GM06990 (cell line): ENCODE data around the gene ARHGEF37.

Source experiments
- DNase-seq: peaks from one replicate; pipeline ENCODE4 v3.0.0-alpha.2; 2011; ENCODE audit not compliant: insufficient read length; ENCODE audit errors: extremely low read depth
- H3K27me3 ChIP-seq: replicated peaks from 2 replicates; pipeline ENCODE4 v1.6.0; 2011; ENCODE audit warnings: low read length; ENCODE audit not compliant: control insufficient read depth, insufficient read depth
- H3K36me3 ChIP-seq: 2 replicates; pipeline ENCODE4 v1.5.1; 2011; ENCODE audit warnings: low read length; ENCODE audit not compliant: control insufficient read depth, insufficient read depth
- H3K4me3 ChIP-seq: replicated peaks from 2 replicates; pipeline ENCODE4 v1.5.1; 2011; ENCODE audit warnings: low read depth, mild to moderate bottlenecking, control low read depth, low read length
- TF ChIP-seq, protein P1 (sequence below): IDR thresholded peaks from 2 replicates; pipeline ENCODE4 v1.5.1; 2011; ENCODE audit warnings: low read length, control low read depth, mild to moderate bottlenecking, inconsistent platforms; ENCODE audit not compliant: insufficient read depth, poor library complexity, severe bottlenecking

The ARHGEF37 gene

DNA sequence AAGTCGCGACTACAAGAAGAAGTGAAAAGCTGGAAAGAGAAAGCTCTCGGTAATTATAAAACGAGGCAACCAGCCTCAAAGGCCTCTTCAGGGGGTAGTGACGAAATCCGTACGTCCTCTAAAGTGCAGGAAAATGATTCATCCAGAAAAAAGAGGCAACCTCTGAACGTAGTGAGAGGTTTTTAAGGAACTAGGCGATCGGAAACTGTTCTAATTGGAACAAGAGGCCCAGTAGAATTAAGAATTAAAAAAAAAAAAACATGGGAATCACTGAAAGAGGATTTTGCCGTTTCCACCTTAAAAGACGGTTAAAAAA lies 31.1 kb upstream of the ARHGEF37 start:
- peaks cover 6% of the 10 kb centered on the region for H3K36me3 ChIP-seq
- H3K27me3 ChIP-seq = no peaks in the 10 kb centered on the region
- TF ChIP-seq, protein P1, sequence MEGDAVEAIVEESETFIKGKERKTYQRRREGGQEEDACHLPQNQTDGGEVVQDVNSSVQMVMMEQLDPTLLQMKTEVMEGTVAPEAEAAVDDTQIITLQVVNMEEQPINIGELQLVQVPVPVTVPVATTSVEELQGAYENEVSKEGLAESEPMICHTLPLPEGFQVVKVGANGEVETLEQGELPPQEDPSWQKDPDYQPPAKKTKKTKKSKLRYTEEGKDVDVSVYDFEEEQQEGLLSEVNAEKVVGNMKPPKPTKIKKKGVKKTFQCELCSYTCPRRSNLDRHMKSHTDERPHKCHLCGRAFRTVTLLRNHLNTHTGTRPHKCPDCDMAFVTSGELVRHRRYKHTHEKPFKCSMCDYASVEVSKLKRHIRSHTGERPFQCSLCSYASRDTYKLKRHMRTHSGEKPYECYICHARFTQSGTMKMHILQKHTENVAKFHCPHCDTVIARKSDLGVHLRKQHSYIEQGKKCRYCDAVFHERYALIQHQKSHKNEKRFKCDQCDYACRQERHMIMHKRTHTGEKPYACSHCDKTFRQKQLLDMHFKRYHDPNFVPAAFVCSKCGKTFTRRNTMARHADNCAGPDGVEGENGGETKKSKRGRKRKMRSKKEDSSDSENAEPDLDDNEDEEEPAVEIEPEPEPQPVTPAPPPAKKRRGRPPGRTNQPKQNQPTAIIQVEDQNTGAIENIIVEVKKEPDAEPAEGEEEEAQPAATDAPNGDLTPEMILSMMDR = no peak
- DNase-seq = no peak
- H3K4me3 ChIP-seq = peak overlapping the region; percentile 99

DNA sequence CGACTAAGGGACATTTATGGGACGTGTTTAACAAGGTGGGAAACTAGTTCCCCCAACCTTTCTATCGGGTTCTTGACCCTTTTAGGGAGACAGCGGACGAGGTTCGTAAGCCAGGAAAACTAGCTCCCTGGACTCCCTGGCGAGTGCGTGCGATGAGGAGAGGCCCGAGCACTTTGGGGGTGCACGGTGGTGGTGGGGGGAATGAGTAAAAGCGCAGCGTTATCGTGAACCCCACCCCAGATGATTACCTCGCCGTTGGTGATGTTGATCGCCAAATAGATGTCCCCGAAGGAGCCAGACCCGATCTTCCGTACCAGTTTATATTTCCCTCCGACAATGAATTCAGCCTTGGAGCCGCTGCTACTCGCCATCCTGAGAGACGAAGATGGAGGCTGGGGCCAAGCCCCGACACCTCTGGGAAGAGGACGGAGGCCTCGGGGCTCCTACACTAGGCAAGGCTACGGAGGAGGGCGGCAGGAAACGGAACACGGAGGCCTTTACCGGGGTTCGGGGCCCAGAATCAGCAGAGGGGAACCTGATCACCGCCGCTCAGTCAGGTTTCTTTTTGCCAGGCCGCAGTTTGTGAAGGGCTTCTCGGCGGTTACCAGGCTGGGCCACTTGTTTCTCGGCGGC lies 30.6 kb upstream of the ARHGEF37 start:
- no peaks in the 10 kb centered on the region for H3K27me3 ChIP-seq
- peak overlapping the region; percentile 99 for H3K4me3 ChIP-seq
- H3K36me3 ChIP-seq = peaks cover 3% of the 10 kb centered on the region
- no peak for DNase-seq
- TF ChIP-seq, protein P1 = no peak

DNA sequence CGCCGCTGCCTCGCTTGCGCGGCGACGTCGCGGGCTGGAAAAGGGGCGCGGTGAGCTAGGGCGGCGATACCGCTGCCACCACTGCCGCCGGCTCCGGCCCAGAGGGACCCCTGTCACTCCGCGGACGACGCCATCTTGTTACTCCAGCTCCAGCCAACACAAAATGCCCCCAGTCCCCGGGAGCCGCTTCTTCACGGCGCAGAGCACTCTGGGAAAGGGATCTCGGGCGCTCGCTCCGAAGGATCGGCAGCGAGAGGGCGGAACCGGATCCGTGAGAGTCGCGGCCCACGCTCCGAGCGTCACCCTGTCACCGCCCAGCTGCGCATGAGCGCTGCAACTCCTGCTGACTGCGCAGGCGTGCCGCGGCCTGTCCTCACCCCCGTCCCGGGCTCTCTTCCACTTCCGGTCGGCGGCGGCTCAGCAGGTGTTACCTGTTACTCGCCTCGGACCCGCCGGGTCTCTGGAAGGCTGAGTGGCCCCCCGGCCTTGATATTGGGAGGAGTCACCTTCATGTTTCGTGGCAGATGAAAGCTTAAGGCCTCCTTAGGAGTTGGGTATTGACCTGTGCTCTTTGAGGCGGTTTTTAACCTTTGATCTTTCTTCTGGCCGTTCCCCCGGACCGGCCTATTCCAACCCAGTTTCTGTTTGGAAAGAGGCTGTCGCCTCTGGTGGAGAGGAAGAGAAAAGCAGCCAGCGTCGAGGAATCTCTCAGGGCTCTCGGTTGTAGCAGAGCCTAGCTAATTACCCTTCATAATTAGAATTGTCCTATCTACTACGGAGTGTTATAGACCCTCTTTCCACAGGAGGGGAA lies 29.9 kb upstream of the ARHGEF37 start, which contains the start of gene CSNK1A1:
Gene CSNK1A1 (minus strand): TSS at position 213 of the 811 bp plus-strand sequence. CDS start 475 bp downstream, outside the sequence.
- TF ChIP-seq, protein P1 = peak; percentile 74
- no peaks in the 10 kb centered on the region; the same call in none of the 2 replicates for H3K36me3 ChIP-seq
- DNase-seq = peak; percentile 100
- peak within 1 kb of the TSS; percentile 99 for H3K4me3 ChIP-seq
- H3K27me3 ChIP-seq = no peaks in the 10 kb centered on the region

DNA sequence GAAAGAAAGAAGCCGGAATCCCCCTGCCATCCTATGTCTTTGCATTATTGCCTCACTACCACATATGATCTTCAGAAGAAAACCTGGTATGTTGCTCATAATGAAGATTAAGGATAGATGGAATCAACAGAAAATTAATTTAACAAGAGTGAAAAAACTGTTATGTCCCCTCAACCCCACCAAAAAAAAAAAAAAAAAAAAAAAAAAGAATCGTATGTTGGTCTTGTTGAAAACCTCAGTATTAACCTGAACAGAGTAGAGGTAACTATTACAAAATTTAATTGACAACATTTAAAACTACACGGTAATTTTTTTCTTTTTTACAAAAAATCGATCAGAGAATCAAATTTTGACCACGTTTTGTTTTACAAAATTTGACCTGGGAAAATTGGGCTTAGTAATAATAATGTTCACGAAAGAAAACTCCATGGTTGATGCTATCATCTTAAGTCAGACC lies 29.2 kb upstream of the ARHGEF37 start:
- H3K4me3 ChIP-seq = peak overlapping the region; percentile 99
- H3K36me3 ChIP-seq = no peaks in the 10 kb centered on the region; the same call in none of the 2 replicates
- TF ChIP-seq, protein P1 = no peak
- no peaks in the 10 kb centered on the region for H3K27me3 ChIP-seq
- DNase-seq = no peak

DNA sequence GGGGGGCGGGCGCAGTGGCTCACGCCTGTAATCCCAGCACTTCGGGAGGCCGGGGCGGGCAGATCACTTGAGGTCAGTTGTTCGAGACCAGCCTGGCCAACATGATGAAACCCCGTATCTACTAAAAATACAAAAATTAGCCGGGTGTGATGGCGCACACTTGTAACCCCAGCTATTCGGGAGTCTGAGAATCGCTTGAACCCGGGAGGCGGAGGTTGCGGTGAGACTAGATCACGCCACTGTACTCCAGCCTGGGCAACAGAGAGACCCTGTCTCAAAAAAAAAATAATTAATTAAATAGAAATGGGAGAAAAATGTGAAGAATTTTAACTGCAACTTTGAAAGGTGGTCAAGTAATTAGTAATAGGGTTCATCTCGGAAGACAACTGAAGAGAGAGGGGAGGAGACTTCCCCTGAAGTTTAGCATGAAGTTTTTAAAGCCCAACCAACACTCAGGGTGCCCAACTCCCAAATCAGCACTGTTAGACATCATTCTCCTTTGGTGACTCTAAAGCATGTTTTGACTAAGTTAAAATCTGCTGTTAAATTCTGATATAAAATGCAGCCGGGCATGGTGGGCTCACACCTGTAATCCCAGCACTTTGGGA lies 28.6 kb upstream of the ARHGEF37 start:
- DNase-seq = no peak
- no peaks in the 10 kb centered on the region; the same call in none of the 2 replicates for H3K36me3 ChIP-seq
- no peaks in the 10 kb centered on the region for H3K27me3 ChIP-seq
- no peak overlapping the region for H3K4me3 ChIP-seq
- TF ChIP-seq, protein P1 = no peak
